ENCODE results near the gene NT5C. TPM values are rescaled to one million over a fixed set of nuclear protein-coding genes. Genes with fewer than 3 reads are reported as not detected.
"Not testable (repeated sequence)": the region's sequence is repeated elsewhere in the genome, so short reads cannot be mapped to it uniquely, and the experiment has no call there.

Gene NT5C
- 47.7 TPM for total RNA-seq (ENCODE audit: insufficient read depth, low replicate concordance)

GRCh38 chr17:75131278-75132017 is at the start of gene NT5C:
NT5C (minus strand) TSS chr17:75131742; CDS start chr17:75131707, 35 bp downstream.
- DNase-seq (ENCODE audit: low spot score) = peak; percentile 88

GRCh38 chr17:75181110-75181509 is 49.6 kb upstream of the NT5C start:
- DNase-seq (ENCODE audit: low spot score) = no peak

- no peak for DNase-seq (ENCODE audit: low spot score)
Observed at GRCh38 chr17:75178453-75178852, 46.9 kb upstream of the NT5C start.

DNA sequence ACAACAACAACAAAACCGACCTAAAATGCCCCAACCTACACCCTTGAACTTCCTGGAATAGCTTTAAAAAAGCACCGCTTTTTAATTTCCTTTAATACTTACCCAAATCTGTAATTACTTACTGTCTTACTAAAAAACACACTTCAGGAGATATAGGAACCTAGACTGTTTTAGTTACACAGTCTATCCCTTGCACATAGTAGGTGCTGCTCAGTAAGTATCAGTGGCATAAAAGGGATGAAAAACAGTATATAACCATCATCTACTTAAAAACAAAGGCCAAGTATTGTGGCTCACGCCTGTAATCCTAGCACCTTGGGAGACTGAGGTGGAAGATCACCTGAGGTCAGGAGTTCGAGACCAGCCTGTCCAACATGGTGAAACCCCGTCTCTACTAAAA is 45.1 kb upstream of the NT5C start:
- DNase-seq (ENCODE audit: low spot score) = no peak

- DNase-seq (ENCODE audit: low spot score) = no peak
Observed at GRCh38 chr17:75174996-75175395, 43.5 kb upstream of the NT5C start.

GRCh38 chr17:75173526-75173925 is 42.0 kb upstream of the NT5C start:
- DNase-seq (ENCODE audit: low spot score) = no peak

- DNase-seq (ENCODE audit: low spot score) = no peak
Observed at GRCh38 chr17:75168998-75169397, 37.5 kb upstream of the NT5C start.

- not testable (repeated sequence) for DNase-seq (ENCODE audit: low spot score)
Observed at GRCh38 chr17:75164606-75165005, 33.1 kb upstream of the NT5C start.

DNA sequence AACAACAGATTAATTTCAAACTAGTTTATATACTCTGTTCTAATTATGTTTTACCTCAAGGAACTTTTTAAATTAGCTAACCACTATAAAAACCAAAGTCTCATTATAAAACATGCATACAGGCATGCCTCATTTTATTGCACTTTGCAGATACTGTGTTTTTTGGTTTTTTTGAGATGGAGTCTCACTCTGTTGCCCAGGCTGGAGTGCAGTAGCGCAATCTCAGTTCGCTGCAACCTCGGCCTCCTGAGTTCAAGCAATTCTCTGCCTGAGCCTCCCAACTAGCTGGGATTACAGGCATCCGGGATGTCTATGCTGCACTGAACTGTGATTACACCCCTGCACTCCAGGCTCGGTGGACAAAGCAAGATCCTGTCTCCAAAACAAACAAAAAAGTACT is 31.5 kb upstream of the NT5C start:
- DNase-seq (ENCODE audit: low spot score) = no peak

- no peak for DNase-seq (ENCODE audit: low spot score)
Observed at GRCh38 chr17:75160211-75160610, 28.7 kb upstream of the NT5C start.

GRCh38 chr17:75159196-75160031 is 27.9 kb upstream of the NT5C start:
- no peak for DNase-seq (ENCODE audit: low spot score)

DNA sequence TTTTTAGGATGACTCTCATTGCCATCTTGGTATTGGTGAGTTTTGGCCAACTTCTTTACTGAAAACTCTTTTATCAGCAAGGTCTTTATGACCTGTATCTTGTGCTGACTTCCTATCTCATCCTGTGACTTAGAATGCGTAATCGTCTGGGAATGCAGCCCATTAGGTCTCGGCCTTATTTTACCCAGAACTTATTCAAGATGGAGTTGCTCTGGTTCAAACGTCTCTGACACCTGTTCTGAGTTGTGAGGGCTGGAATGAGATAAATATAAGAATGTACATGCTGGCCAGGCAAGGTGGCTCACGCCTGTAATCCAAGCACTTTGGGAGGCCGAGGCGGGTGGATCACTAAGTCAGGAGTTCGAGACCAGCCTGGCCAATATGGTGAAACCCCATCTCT is 26.9 kb upstream of the NT5C start:
- DNase-seq (ENCODE audit: low spot score) = not testable (repeated sequence)

DNA sequence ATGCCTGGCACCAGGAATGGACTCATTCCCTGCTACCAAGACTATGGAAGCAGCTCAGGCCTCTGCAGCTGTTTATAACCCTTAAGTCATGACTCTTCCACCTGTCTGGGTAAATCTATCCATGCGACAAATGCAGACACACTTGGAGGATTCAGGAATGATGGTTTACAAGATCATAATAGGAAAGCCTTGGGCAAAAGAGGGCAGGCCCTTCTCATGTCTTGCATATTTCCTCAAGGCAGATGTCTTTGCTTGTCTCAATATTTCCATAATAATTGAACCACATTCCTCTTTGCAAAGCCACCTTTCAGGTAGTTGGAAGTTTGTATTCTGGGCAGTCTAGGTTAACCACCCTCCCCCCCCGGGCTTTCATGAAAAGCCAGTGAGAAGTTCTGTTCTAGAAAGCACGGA is 23.7 kb upstream of the NT5C start:
- no peak for DNase-seq (ENCODE audit: low spot score)

DNA sequence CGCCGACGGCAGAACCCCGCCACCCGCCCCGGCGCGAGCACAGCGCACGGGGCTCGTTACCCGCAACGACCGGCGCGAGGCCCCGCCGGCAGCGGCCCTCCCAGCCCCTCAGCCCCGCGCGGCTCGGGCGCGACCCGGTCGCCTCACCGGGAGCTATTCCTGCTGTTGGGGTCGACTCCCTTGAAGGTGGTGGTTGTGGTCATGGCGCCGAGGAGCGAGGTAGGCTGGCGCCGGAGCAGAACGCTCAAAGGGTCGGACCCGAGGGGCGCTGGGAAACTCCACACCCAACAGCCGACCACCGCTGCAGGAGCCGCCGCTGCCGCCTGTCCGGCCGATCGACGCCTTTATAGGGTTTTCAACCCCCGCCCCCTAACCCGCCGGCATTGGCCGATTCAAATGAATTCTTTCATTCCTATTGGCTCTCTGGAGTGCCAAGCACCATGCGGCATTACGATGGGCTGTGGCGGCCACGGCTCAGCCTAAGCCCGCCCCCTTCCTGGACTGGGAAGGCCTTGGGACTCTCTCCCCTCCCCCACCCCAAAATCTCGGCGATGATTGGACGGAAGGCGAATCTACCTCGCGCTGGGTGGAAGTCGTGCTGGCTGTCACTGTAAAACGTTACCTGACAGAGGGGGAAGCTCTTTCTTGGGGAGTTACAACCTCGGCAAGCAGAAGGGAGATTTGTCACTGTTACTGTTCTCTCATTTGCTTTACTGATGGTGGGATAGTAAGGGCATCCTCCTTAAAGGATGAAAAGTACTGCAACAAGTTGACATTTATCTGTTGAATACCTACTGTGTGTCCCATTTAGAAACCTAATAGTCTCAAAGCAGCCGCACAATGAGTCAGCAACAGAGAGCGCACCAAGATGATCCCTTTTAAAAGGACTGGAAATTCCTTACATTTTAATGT is 22.9 kb upstream of the NT5C start, which contains the start of gene JPT1:
Gene JPT1 (minus strand): TSS at position 318 of the 912 bp plus-strand sequence. CDS start 115 bp downstream, at position 203.
- peak; percentile 99 for DNase-seq (ENCODE audit: low spot score)

DNA sequence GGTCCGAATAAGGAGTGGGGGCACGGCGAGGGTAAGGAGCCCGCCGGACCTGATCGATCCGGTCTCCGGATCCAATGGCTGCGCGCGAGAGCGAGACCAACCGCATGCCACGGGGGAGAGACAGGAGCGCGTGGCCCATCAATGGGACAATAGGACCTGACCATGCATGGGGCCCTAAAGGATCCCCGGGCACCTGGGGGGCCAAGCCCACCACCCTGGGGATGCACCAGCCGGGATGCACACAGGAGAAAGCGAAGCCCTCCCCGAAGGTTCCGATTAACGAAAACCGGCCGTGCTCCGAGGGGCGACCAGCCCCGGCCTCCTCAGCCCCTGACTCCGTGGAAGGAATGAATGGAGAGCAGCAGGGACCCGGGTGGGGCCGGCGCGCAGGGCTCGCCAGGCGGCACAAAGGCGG is 22.2 kb upstream of the NT5C start:
- DNase-seq (ENCODE audit: low spot score) = no peak

DNA sequence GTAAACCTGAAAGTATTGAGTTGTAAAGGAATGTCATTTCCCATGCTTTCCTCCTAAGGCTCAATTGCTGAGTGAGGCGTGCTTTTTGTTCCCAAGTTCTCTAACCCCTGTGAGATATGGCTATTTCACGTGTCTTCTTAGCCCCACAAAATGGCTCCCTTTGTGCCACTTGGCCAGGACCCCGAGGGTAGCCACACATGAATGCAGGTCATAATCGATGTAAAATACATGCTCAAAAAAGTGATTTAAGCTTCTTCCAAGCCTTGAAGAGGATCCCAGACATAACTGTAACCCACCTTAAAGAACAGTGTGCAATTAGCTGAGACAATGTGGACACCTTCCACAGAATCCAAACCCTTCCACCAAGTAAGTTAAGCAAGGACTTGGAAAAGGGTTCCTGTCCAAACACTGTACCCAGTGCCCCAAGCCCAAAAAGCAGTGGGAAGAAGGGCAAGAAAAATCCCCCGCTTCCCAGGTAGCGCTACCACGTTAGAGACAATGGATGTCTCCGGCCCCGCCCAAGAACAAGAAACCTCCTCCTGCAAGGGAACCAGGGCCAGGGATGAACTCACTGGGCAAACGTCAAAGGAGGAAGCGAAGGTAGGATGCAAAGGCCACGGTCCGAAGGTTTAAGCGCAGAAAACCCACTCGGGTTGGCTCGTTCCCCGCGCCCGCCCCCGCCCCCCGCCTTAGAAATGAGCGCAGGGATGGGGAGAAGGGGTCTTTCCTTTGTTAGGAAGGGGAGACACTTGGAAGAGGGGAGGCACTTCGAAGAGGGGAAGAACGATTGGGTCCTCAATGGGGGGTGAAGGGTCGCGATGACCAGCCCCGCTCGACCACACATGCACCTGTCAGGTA is 21.6 kb upstream of the NT5C start:
- DNase-seq (ENCODE audit: low spot score) = peak; percentile 34

- no peak for DNase-seq (ENCODE audit: low spot score)
Observed at GRCh38 chr17:75152523-75152921, 21.0 kb upstream of the NT5C start.

DNA sequence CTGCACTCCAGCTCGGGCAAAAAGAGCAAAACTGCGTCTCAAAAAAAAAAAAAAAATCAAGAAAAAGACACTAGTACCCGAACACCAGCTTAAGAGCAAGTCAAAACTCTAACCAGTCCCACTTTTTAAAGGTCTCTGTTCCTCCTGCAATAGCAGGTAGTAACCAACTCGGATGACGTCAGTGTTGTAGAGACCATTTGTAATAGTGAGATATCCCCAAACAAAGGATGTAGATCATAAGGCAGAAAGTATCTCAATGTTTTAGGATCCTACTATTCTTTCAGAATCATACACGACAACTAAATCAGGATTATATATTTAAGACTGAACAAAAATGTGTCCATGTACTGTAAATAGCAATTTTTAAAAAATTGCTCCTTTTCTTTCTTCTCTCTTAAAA is 20.4 kb upstream of the NT5C start:
- no peak for DNase-seq (ENCODE audit: low spot score)

- no peak for DNase-seq (ENCODE audit: low spot score)
Observed at GRCh38 chr17:75147878-75148546, 16.5 kb upstream of the NT5C start.

DNA sequence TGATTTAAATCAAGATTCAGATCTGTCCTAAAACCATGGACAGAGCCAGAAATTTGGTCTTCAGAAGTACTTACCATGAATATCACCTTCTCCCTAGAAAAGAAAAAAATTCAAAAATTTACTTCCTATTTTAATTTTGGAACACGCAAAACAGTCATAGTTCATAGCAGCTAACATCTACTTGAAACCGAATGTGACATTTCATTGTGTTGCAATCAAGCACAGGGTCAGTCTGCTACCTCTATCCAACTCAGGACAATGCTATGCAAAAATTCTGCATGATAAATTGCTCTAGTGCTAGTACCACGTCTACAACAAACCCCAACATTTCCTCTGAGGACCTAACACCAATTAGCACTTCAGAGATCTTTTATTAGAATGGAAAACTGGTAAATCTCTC is 15.1 kb upstream of the NT5C start:
- DNase-seq (ENCODE audit: low spot score) = no peak

Measured in umbilical cord (tissue), 2 donors.